IMR-90 (cell line): ENCODE results near the gene ACTL9. TPM values are rescaled to one million over a fixed set of nuclear protein-coding genes. Genes with fewer than 3 reads are reported as not detected.

ENCODE experiments used
- ATAC-seq: fragments of 200-7000 bp; cut with Tn5 transposase; 2 replicates; pipeline ENCODE4 v1.9.1; 2020; ENCODE audit warnings: low read depth, mild to moderate bottlenecking, moderate library complexity
- BruUV-seq: library from RNA; stranded (reverse); fragments of 400-500 nt; replicated peaks from 2 replicates; lab custom pipeline; 2021; lab: Mats Ljungman, UMichigan
- CTCF ChIA-PET: fragments of 300-600 bp; formaldehyde crosslinking; extraction: SDS; loops from one replicate; lab custom pipeline; 2021; ENCODE audit warnings: antibody characterized with exemption; lab: Yijun Ruan, JAX
- POLR2A ChIA-PET: fragments of 300-600 bp; sonication (Branson Sonifier 250); formaldehyde crosslinking; loops from one replicate; lab custom pipeline; 2022; ENCODE audit warnings: antibody characterized with exemption; ENCODE audit not compliant: unreplicated experiment; lab: Charles Lee
- DNase-seq: peaks from one replicate; pipeline ENCODE4 v3.0.0; 2013
- H2AFZ ChIP-seq: replicated peaks from 2 replicates; pipeline ENCODE3; 2013; ENCODE audit warnings: low read length, mild to moderate bottlenecking; ENCODE audit not compliant: poor library complexity
- H2AK5ac ChIP-seq: 2 replicates; pipeline ENCODE4 v1.6.1; 2013; ENCODE audit warnings: low read depth, low read length, inconsistent platforms
- H2AK9ac ChIP-seq: replicated peaks from 2 replicates; pipeline ENCODE3; 2013; ENCODE audit warnings: mild to moderate bottlenecking, low read depth, low read length, moderate library complexity; ENCODE audit not compliant: poor library complexity
- H2BK120ac ChIP-seq: 2 replicates; pipeline ENCODE4 v1.6.1; 2013; ENCODE audit warnings: low read depth, low read length, inconsistent platforms
- H2BK15ac ChIP-seq: 3 replicates; pipeline ENCODE4 v1.6.1; 2013; ENCODE audit warnings: low read depth, low read length, inconsistent platforms
- H2BK20ac ChIP-seq: 2 replicates; pipeline ENCODE4 v1.6.1; 2013; ENCODE audit warnings: low read depth, mild to moderate bottlenecking, inconsistent platforms, low read length, moderate library complexity
- H2BK5ac ChIP-seq: 2 replicates; pipeline ENCODE4 v1.6.1; 2013; ENCODE audit warnings: mild to moderate bottlenecking, low read depth, low read length, inconsistent platforms; ENCODE audit not compliant: poor library complexity, severe bottlenecking
- H3K14ac ChIP-seq: replicated peaks from 2 replicates; pipeline ENCODE4 v1.6.1; 2013; ENCODE audit warnings: low read depth, low read length, inconsistent platforms
- H3K18ac ChIP-seq: 2 replicates; pipeline ENCODE4 v1.6.1; 2013; ENCODE audit warnings: low read depth, low read length, control low read depth
- H3K23ac ChIP-seq: 2 replicates; pipeline ENCODE4 v1.6.1; 2013; ENCODE audit warnings: low read depth, low read length, inconsistent platforms
- H3K27ac ChIP-seq: 2 replicates; pipeline ENCODE4 v1.5.1; 2013; ENCODE audit warnings: mild to moderate bottlenecking, control low read depth, low read length; ENCODE audit not compliant: insufficient read depth
- H3K27me3 ChIP-seq: 2 replicates; pipeline ENCODE4 v1.6.1; 2013; ENCODE audit warnings: low read length; ENCODE audit not compliant: control insufficient read depth, insufficient read depth
- H3K36me3 ChIP-seq: 2 replicates; pipeline ENCODE4 v1.6.1; 2013; ENCODE audit warnings: low read length, mixed read lengths; ENCODE audit not compliant: control insufficient read depth, insufficient read depth
- H3K4ac ChIP-seq: 2 replicates; pipeline ENCODE4 v1.6.1; 2013; ENCODE audit warnings: low read depth, low read length, inconsistent platforms
- H3K4me1 ChIP-seq: 2 replicates; pipeline ENCODE4 v1.6.1; 2013; ENCODE audit warnings: low read length, mixed read lengths; ENCODE audit not compliant: control insufficient read depth, insufficient read depth
- H3K4me2 ChIP-seq: 2 replicates; pipeline ENCODE4 v1.6.1; 2013; ENCODE audit warnings: low read depth, mild to moderate bottlenecking, control low read depth, low read length, moderate library complexity
- H3K4me3 ChIP-seq: 2 replicates; pipeline ENCODE4 v1.5.1; 2013; ENCODE audit warnings: low read depth, mild to moderate bottlenecking, control low read depth, low read length, moderate library complexity; ENCODE audit not compliant: insufficient read depth
- H3K56ac ChIP-seq: 2 replicates; pipeline ENCODE4 v1.6.1; 2013; ENCODE audit warnings: low read length, inconsistent platforms; ENCODE audit not compliant: insufficient read depth; ENCODE audit errors: extremely low read depth
- H3K79me1 ChIP-seq, 2 experiments: 2 replicates each; pipeline ENCODE4 v1.6.1; 2013; ENCODE audit warnings: low read length in 2 of 2, inconsistent platforms in 1 of 2, low read depth in 1 of 2
- H3K9ac ChIP-seq: 2 replicates; pipeline ENCODE4 v1.6.1; 2013; ENCODE audit warnings: low read depth, low read length, control low read depth
- H3K9me1 ChIP-seq: 2 replicates; pipeline ENCODE4 v1.6.1; 2013; ENCODE audit warnings: low read length, inconsistent platforms; ENCODE audit not compliant: insufficient read depth
- H3K9me3 ChIP-seq: 2 replicates; pipeline ENCODE4 v1.6.1; 2013; ENCODE audit warnings: low read length; ENCODE audit not compliant: control insufficient read depth, insufficient read depth
- H4K20me1 ChIP-seq: 2 replicates; pipeline ENCODE4 v1.6.1; 2013; ENCODE audit warnings: low read length, inconsistent platforms; ENCODE audit not compliant: insufficient read depth
- H4K5ac ChIP-seq: 2 replicates; pipeline ENCODE4 v1.6.1; 2013; ENCODE audit warnings: mild to moderate bottlenecking, low read depth, low read length, control low read depth
- H4K8ac ChIP-seq, 2 experiments: 2 replicates each; pipeline ENCODE4 v1.6.1; 2013; ENCODE audit warnings: low read depth in 2 of 2, low read length in 2 of 2, control low read depth in 1 of 2, inconsistent platforms in 1 of 2
- H4K91ac ChIP-seq: 2 replicates; pipeline ENCODE4 v1.6.1; 2013; ENCODE audit warnings: low read depth, low read length, inconsistent platforms; ENCODE audit not compliant: insufficient read depth
- BHLHE40 ChIP-seq: fragments of 150-350 bp; IDR thresholded peaks from 2 replicates; pipeline ENCODE4 v1.6.1; 2016; ENCODE audit warnings: mild to moderate bottlenecking, low read depth, low read length
- CEBPB ChIP-seq: IDR thresholded peaks from 2 replicates; pipeline ENCODE4 v1.6.1; 2012; ENCODE audit warnings: low read depth, low read length, improper control_type of control experiment
- CHD1 ChIP-seq: IDR thresholded peaks from 2 replicates; pipeline ENCODE4 v1.6.1; 2012; ENCODE audit warnings: low read depth, low read length, improper control_type of control experiment
- FOS ChIP-seq: fragments of 150-350 bp; IDR thresholded peaks from 2 replicates; pipeline ENCODE4 v1.6.1; 2016; ENCODE audit warnings: low read depth, low read length
- MAFK ChIP-seq: IDR thresholded peaks from 2 replicates; pipeline ENCODE4 v1.6.1; 2012; ENCODE audit warnings: low read depth, low read length, improper control_type of control experiment
- NFE2L2 ChIP-seq: fragments of 150-350 bp; IDR thresholded peaks from 2 replicates; pipeline ENCODE4 v1.6.1; 2016; ENCODE audit warnings: low read depth, mild to moderate bottlenecking, low read length
- POLR2A ChIP-seq: IDR thresholded peaks from 2 replicates; pipeline ENCODE4 v1.6.1; 2012; ENCODE audit warnings: mild to moderate bottlenecking, low read depth, low read length
- RAD21 ChIP-seq: IDR thresholded peaks from 2 replicates; pipeline ENCODE4 v1.6.1; 2012; ENCODE audit warnings: low read length, improper control_type of control experiment
- RFX5 ChIP-seq: IDR thresholded peaks from 2 replicates; pipeline ENCODE4 v1.8.0; 2012; ENCODE audit warnings: low read depth, mild to moderate bottlenecking, low read length, moderate library complexity
- SMC3 ChIP-seq: fragments of 150-350 bp; IDR thresholded peaks from 2 replicates; pipeline ENCODE4 v1.6.1; 2016; ENCODE audit warnings: low read depth, mild to moderate bottlenecking, antibody characterized with exemption, low read length, moderate library complexity
- WGBS, 2 experiments: methylation state at CpG; one replicate each; pipeline versions ENCODE4 v1.1.5 to v1.1.7; 2013; ENCODE audit warnings: missing lambda C conversion rate in 2 of 2; ENCODE audit not compliant: insufficient read length in 1 of 2; ENCODE audit errors: extremely low coverage in 2 of 2; 5-methylcytosine and 5-hydroxymethylcytosine counted together
- dilution Hi-C: fragments of 300-500 bp; cut with HindIII; formaldehyde crosslinking; loops from one replicate; pipeline ENCODE4 v1.14.3; 2018; ENCODE audit warnings: low sequenced_read_pairs; ENCODE audit not compliant: unreplicated experiment
- in situ Hi-C: fragments of 300-500 bp; cut with MboI; formaldehyde crosslinking; loops from 3 replicates; pipeline ENCODE4 v1.14.3; 2019; ENCODE audit warnings: low sequenced_read_pairs, inconsistent platforms, mixed read lengths
- intact Hi-C: fragments of 100-400 bp; cut with micrococcal nuclease; formaldehyde crosslinking; loops from 2 replicates; pipeline ENCODE4 v1.10.0; 2022
- polyA plus RNA-seq, 3 experiments: library from polyadenylated mRNA; depleted of rRNA; stranded (reverse); fragments of >200 nt; gene quantifications; 2 replicates each; pipeline ENCODE4 v1.2.3, GENCODE V29; 2012; ENCODE audit warnings: low replicate concordance in 1 of 3
- total RNA-seq: library from RNA; depleted of rRNA; stranded (reverse); fragments of >200 nt; gene quantifications from 2 replicates; pipeline ENCODE4 v1.2.3, GENCODE V29; 2012
- TF ChIP-seq, protein P1 (sequence below): fragments of 150-350 bp; IDR thresholded peaks from 2 replicates; pipeline ENCODE4 v1.6.1; 2016; ENCODE audit warnings: low read depth, mild to moderate bottlenecking, low read length, moderate library complexity, borderline replicate concordance
- TF ChIP-seq, protein P2 (sequence below): fragments of 150-350 bp; IDR thresholded peaks from 2 replicates; pipeline ENCODE4 v1.6.1; 2017; ENCODE audit warnings: mild to moderate bottlenecking, antibody characterized with exemption, low read length, low read depth

ACTL9 gene
- total and polyA plus RNA-seq, 2 of the 4 experiments (the other 2 are of a cell fraction) = not detected

DNA sequence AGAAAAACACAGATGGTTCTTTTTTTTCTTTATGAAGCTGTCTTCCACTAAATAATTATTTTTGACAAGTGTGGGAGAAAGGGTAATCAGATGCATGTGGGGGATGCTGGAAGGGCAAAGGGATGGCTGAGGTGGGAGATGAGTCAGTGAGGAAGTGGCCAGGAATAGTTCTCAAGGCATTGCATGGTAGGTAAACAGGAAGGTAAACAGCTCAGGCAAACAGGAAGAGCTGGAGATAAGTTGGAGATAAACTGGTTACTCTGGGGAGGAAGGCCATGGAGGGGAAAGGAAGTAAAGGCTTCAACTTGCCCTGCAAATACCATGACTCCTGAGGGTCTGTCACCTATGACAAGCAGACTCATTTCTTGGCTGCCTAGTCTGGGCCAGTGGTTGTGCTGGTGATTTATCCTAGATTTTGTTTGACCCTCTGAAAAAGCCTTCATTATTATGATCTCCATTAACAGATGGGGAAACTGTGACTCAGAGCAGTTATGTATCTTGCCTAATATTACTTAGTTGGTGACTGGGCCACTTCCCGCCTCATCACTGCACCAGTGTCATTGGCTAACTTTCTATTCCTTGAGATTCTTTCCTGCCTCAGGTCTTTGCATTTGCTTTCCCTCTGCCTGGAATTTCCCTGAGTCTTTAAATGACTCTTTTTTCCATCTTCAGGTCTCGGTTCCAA is 17.1 kb downstream of the ACTL9 start:
- H3K9me1 ChIP-seq = no peaks in the 10 kb centered on the region
- no peak overlapping the region for H4K8ac ChIP-seq
- H2AK9ac ChIP-seq = no peak overlapping the region
- no TSS peak for BruUV-seq
- ATAC-seq = no peak
- no peak overlapping the region for H3K14ac ChIP-seq
- no CpG with 5 or more reads among the region's 2 CpGs for WGBS, 2 experiments
- H2BK20ac ChIP-seq = no peak overlapping the region
- no peak overlapping the region for H4K5ac ChIP-seq
- ChIA-PET CTCF (no interaction called here), POLR2A (no interaction called here)
- H3K27ac ChIP-seq = no peak overlapping the region
- H3K4ac ChIP-seq = no peak overlapping the region
- H2BK15ac ChIP-seq = no peak overlapping the region
- no peaks in the 10 kb centered on the region for H3K36me3 ChIP-seq
- H2BK120ac ChIP-seq = no peak overlapping the region
- intact Hi-C loops (no loop called here), dilution Hi-C loops (no loop called here), in situ Hi-C loops (no loop called here)
- H3K18ac ChIP-seq = no peak overlapping the region
- no peak overlapping the region for H3K9ac ChIP-seq
- H4K91ac ChIP-seq = no peak overlapping the region
- H3K9me3 ChIP-seq = peaks cover 29% of the 10 kb centered on the region
- H3K27me3 ChIP-seq = no peaks in the 10 kb centered on the region
- no peaks in the 10 kb centered on the region for H3K4me1 ChIP-seq
- DNase-seq = no peak
- H4K20me1 ChIP-seq = no peaks in the 10 kb centered on the region
- no peak overlapping the region for H3K4me3 ChIP-seq
- TF ChIP-seq CHD1 (no peak), FOS (no peak), POLR2A (no peak), BHLHE40 (no peak), NFE2L2 (no peak), CEBPB (no peak), RAD21 (no peak), RFX5 (no peak), MAFK (no peak), SMC3 (no peak)
- TF ChIP-seq, protein P1, sequence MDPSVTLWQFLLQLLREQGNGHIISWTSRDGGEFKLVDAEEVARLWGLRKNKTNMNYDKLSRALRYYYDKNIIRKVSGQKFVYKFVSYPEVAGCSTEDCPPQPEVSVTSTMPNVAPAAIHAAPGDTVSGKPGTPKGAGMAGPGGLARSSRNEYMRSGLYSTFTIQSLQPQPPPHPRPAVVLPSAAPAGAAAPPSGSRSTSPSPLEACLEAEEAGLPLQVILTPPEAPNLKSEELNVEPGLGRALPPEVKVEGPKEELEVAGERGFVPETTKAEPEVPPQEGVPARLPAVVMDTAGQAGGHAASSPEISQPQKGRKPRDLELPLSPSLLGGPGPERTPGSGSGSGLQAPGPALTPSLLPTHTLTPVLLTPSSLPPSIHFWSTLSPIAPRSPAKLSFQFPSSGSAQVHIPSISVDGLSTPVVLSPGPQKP = no peak
- TF ChIP-seq, protein P2, sequence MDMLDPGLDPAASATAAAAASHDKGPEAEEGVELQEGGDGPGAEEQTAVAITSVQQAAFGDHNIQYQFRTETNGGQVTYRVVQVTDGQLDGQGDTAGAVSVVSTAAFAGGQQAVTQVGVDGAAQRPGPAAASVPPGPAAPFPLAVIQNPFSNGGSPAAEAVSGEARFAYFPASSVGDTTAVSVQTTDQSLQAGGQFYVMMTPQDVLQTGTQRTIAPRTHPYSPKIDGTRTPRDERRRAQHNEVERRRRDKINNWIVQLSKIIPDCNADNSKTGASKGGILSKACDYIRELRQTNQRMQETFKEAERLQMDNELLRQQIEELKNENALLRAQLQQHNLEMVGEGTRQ = no peak
- no peaks in the 10 kb centered on the region for H3K79me1 ChIP-seq
- no peak overlapping the region for H3K56ac ChIP-seq
- no peak overlapping the region for H2AFZ ChIP-seq
- no peak overlapping the region for H3K23ac ChIP-seq
- no peak overlapping the region for H2AK5ac ChIP-seq
- H2BK5ac ChIP-seq = no peak overlapping the region
- H3K4me2 ChIP-seq = no peak overlapping the region
